GM21390 (cell line): ENCODE measurements around the gene CD2.

Experiments
- ATAC-seq: cut with Tn5 transposase; IDR thresholded peaks from one replicate; pipeline ENCODE4 v1.9.1; 2021; ENCODE audit not compliant: unreplicated experiment

The CD2 gene, protein sequence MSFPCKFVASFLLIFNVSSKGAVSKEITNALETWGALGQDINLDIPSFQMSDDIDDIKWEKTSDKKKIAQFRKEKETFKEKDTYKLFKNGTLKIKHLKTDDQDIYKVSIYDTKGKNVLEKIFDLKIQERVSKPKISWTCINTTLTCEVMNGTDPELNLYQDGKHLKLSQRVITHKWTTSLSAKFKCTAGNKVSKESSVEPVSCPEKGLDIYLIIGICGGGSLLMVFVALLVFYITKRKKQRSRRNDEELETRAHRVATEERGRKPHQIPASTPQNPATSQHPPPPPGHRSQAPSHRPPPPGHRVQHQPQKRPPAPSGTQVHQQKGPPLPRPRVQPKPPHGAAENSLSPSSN

DNA sequence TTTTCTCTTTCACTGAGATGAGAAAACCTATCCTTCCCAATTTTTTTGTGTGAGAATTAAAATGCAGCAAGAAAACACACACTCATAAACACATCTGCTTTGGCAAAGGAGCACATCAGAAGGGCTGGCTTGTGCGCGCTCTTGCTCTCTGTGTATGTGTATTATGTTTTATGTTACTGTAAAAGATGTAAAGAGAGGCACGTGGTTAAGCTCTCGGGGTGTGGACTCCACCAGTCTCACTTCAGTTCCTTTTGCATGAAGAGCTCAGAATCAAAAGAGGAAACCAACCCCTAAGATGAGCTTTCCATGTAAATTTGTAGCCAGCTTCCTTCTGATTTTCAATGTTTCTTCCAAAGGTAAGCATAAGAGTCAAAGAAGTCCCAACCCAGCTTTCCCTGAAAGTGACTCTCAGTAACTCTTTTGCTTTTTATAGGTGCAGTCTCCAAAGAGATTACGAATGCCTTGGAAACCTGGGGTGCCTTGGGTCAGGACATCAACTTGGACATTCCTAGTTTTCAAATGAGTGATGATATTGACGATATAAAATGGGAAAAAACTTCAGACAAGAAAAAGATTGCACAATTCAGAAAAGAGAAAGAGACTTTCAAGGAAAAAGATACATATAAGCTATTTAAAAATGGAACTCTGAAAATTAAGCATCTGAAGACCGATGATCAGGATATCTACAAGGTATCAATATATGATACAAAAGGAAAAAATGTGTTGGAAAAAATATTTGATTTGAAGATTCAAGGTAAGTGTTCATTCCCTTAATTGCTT, at the start of gene CD2:
Gene CD2 (plus strand): TSS at position 233 of the 780 bp plus-strand sequence. CDS start 63 bp downstream, at position 296.
- ATAC-seq, result no peak

DNA sequence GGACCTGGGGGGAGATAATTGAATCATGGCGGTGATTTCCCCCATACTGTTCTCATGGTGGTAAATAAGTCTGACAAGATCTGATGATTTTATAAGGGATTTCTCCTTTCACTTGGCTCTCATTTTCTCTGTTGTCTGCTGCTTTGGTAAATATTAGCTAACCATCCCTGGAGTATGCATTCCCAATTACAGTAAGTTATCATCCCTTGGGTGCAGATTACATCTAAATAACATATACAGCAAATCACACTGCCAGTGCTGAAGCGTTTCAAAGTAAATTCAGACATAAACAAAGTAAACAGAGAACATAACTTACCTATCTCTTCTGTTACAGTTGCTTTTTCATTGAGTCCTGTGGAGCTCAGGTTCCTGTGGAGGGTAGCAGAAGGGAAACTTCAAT, 48.1 kb upstream of the CD2 start:
- no peak for ATAC-seq

DNA sequence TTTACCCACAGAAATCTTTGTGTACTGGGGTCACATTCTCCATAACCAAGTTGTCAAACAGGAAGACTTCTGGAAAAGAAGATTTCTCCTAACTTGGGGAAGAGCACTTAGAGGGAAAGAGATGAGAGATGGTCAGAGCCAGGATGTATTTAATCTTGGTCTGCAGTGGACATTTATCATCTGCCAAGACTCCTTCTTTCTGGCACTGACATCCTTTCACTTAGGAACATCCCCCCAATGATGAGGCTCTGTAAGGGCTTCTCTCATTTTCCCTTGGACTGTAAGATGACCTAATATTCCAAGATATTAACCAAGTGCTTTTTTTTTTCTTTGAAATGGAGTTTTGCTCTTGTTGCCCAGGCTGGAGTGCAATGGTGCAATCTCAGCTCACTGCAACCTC, 47.4 kb upstream of the CD2 start:
- no peak for ATAC-seq

DNA sequence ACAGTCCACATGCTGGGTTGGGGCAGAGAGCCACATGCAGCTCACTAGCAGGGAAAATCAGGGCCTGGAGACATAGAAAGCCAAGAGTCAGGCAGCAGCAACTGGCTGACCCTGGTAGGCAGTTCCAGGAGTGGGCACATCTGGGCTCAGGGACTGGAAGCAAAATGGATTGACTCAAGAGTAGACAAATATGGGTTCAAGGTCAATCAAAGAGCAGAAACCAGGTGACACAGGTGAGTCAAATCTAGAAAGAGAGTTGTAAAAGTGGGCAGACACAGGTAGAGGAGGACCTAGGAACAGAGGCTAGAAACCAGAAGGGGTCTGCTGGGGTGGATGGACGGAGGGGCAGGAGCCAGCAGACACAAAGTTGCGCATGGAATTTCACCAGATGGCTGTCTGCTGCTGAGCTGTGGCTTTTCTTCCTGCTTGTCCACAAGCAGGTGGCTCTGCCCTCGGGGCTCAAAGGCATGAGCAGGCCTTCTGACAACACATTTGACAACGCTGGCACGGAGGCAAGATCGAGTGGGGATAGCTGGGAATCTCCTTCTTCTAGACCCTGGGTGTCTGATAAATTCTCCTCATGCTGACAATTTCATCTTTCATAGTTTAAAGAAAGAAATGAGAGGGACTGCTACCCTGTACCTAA, 45.9 kb upstream of the CD2 start:
- no peak for ATAC-seq

DNA sequence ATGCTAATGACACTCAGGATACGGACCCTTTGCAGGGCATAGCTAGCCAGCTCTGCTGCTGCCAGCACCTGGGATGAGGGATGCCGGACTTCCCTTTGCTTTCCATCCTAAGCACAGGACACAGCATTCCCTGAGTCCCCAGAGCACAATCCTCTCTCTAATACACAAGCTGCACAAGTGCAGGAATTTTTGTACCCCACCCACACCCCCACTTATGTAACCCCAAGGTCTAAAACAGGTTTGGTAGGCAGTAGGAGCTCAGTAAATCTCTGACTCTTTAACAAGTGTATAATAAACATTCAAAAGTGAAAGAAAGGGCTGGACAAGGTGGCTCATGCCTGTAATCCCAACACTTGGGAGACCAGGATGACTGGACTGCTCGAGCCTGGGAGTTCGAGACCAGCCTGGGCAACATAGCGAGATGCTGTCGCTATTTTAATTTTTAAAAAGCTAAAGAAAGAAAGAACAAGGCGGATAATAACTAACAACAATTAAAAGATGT, 44.5 kb upstream of the CD2 start:
- ATAC-seq, result no peak

DNA sequence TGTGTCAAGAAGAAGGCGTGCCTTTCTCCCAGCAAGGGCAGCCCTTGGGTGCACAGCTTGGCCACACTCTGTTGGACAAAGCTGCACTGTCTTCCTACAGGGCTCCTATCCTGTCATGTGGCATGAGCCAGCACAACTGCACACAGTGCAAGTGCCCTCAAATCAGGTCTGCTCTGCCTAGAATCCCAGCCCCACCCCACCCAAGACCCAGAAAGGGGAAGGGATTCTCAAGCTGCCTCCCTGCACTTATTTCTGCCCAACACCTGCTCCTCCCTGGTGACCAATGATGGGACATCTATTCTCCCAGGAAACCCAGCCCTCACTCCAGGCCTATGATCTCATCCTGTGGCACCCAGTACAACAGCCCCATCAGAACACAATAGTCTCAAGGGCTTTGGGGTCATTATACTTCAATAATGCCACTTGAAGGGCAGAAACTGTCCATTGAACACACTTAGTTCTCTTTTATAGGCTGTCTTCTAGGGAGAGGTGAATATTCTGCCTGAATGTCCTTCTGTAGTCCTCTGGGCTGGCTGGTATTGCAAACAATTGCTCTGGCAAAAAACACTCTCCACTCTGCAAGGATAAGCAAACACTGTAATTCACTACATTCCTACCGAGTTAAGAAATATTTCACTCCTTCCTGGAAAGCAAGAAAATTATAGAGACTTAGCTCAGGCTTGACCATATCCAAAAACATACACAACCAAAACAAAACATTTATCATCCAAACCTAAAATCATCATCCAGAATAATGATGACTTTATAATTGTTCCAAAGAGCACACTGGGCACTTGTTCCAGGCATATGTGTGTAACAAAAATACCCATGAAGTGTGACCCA, 43.6 kb upstream of the CD2 start:
- no peak for ATAC-seq

DNA sequence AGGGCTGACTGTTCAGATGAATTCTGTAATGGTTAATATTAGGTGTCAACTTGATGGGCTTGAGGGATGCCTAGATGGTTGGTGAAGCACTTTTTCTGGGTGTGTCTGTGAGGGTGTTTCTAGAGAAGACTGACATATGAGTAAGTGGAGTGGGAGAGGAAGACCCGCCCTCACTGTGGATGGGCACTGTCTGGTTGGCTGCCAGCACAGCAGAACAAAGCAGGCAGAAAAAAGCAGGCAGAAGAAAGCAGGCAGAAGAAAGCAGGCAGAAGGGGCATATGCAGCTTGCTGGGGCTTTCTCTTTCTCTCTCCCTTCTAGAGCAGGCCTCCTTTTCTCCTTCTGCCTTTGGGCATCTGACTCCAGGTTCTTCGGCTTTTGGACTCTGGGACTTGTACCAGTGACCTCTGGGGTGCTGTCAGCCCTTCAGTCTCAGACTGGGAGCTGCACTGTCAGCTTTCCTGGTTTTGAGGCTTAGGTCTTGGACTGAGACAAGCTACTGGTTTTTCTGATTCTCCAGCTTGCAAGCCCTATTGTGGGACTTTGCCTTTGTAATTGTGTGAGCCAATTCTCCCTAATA, 42.9 kb upstream of the CD2 start:
- ATAC-seq, result no peak

DNA sequence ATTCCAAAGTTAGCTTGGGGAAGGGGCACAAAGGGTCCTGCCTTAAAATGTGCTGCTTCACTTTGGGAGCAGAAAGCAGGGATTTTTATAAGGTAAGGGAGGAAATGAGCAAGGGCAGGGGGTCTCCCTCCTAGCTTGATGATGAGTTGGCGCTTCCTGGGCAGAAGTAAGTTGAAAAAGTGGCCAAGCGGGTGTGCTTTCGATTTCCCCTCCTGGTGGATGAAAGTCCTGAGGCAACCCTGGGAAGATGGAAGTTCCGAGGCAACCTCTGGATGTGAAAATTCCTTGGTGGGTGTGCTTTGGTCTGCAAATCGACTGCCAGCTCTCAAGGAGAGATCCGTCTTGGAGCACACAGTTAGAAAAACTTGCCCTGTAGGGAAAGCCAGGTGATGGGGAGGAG, 41.7 kb upstream of the CD2 start:
- ATAC-seq, result no peak

DNA sequence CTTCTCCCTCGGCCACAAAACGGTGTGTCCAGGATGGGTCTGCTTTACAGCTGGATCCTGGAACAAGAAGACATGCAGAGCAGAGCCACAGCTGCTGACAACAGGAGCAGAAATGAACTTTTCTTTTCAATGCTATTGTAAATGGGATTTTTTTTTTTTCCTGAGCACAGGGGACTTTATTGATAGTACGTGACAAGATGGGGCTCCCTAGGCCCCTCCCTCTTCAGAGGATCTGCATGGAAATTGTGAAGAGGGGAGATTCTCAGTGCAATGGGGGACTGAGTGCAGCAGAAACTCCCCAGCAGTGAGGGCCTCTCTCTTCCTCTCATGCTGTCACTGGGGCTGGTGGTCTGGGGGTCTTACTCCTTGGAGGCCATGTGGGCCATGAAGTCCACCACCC, 40.8 kb upstream of the CD2 start:
- no peak for ATAC-seq

DNA sequence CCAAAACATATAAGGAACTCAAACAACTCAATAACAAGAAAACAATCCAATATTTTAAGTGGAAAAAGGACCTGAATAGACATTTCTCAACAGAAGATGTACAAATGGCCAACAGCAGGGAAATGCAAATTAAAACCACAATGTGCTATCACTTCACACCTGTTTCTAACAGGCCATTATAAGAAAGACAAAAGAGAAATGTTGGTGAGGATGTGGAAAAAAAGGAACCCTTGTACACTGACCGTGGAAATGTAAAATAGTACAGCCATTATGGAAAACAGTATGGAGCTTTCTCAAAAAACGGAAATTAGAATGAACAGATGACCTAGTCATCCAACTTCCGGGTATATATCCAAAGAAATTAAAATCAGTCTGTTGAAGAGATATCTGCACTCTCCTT, 37.8 kb upstream of the CD2 start:
- ATAC-seq, result no peak

DNA sequence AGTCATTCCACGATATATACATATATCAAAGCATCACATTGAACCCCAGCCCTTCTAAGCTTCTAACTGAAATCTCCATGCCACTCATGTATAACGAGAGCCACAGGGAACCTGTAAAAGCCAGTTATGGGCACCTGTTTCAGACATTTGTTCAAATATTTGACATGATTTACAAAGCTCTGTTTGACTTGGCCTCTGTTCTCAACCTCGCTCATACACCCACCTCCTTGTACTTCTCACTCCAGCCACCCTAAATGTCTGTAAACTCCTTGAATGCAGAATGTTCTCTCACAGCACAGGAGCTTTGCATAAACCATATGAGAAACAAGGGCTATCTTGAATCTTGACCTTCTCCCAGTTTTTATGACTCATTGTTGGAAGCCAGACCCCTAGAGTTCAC, 36.9 kb upstream of the CD2 start:
- no peak for ATAC-seq

DNA sequence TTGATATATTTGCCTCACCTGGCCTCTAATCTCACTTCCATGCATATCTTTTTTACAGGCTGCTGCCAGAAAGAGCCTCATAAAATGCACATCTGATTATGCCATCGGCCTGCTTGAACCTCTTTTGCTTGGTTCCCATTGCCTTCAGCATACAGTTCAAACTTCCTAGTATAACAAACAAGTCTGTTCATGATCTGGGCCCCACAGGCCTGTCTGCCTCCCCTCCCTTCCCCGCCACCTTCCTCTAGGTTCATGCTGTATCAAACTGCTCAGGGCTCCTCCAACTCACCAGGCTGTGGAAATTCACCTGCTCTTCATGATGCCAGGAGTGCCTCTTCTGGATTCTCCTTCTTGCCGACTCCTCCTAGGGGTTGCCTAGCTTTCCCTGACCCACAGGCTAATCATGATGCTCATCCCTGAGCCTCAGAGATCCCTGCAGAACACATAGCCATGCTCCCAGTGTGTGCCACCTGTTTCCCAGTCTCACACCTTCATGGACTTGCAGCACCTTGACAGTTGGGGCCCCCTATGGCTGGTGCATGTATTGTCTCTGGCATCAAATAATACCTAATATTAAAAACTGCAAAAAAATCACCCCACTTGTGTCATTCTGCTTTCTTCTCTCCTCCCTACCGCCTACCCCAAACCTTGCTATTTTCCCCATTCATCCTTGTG, 33.7 kb upstream of the CD2 start:
- no peak for ATAC-seq

DNA sequence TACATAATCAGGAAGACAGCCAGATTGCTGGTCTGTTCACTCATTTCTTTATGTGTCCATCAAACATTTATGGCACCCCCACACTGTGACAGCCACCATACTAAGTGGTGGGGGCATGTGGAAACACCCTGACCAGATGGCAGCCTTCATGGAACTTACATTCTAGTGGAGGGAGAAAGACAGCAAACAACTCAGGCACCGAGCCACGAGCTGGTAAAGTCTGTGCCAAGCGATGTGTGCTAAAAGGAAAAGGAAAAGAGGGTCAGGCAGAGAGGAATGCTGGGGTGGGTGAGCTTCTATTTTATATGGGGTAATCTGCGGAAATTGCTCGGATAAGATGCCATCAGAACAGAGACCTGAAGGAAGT, 33.2 kb upstream of the CD2 start:
- no peak for ATAC-seq

DNA sequence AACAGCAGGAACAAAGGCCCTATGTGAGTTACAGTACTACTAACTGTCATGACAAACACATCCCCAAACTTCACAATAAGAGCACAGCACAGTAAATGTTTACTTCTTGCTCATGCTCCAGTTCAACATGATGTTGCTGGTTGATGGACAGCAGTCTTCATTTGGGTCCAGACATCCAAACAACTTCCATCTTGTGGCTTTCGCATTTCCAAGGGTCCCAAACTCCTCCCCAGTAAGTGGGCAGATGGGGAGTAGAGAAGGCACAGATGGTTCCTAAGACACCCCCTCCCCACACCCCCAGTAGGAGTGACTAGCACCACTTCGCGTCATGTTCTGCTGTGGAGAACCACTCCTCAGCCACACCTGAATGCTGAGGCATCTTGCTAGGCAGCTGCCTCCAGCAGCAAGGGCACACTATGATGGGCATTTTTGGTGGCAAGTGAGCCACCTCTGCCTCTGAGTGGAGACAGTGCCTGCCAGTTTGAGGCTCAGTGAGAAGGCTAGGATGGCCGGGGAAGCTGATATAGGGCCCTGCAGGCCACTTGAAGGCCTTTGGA, 32.7 kb upstream of the CD2 start:
- ATAC-seq, result no peak

DNA sequence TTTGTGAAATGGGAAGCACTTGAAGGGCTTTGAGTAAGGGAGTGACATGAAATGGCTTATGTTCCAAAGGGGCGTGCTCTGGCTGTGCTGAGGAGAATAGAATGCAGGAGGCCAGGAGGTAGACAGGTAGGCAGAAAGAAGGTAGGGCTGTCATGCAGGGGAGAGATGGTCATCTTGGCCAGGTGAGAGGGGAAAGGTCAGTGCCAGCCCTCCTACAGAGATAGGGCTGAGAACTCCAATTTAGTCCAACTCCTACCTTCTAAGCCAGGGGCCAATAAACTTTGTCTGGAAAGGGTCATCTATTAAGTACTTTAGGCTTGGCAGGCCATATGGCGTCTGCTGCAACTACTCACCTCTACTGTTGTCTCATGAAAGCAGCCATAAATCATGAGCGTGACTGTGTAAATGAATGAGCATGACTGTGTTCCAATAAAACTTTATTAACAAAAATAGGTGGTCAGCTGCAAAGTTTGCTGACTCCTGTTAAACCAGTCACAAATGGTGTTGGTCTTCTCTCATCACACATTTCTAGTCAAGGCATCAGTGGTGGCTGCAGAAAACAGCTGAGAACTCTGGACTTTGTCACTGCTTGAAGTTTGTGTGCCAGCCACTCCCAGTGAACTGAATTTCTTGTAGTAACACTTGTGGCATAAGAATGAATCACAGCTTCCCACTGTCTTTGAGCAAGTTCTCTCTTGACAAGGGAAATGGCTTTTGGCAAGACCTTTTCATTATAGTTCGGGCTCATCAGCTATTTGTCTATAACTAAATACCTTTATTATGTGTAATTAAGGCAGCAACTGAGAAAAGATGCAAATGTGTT, 32.0 kb upstream of the CD2 start:
- ATAC-seq, result no peak

DNA sequence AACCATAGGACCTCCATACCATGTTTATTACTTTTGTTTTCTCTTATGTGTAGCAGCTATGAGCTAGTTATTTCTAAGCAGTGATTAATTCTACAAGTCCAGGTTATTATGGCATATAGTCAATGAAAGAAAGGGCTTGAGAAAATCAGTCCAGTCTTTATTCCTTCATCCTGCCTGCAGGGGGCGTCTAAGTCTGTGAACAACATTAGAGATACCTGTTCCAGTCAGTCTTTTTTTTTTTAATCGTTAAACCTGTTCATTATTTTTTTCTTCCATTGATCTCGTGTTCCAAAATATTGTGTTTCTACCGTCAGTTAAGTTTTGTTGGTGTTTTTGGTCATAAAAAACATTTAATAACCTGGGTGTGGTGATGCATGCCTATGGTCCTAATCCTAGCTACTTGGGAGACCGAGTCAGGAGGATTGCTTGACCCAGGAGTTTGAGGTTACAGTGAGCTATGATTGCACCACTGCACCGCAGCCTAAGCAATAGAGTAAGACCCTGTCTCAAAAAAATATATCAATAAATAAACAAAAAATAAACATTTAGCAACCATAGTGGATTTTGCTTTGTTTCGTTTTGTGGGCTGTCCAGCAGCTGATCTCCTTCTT, 29.4 kb upstream of the CD2 start:
- ATAC-seq, result no peak

DNA sequence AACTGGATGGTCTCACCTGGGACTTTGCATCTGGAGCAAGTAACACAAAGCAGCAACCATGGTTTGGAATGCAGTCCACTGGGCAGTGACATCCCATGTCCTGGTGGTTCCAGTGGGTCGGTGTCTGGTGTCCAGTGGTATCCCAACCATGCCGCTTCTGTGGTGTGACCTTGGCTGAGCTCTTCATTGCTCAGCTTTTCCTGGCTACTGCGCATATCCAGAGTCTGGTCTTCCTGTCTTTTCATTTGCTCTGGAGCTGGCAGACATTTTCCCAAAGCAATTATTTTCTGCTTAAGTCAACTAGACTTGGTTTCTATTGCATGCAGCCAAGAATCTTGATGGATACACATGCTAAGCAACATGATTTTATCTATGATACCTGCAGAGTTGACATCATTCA, 28.4 kb upstream of the CD2 start:
- ATAC-seq, result no peak
